HFFc6 (cell line): ENCODE results near the gene ADH1C. TPM values are rescaled to one million over a fixed set of nuclear protein-coding genes. Genes with fewer than 3 reads are reported as not detected.

ENCODE experiments used
- DNase-seq: peaks from one replicate; pipeline ENCODE4 v3.0.0-alpha.2; 2018
- H3K27ac Mint-ChIP-seq: 2 replicates; pipeline ENCODE4 v1.8.0; 2020; ENCODE audit warnings: mild to moderate bottlenecking, mixed read lengths
- H3K27me3 Mint-ChIP-seq: 2 replicates; pipeline ENCODE4 v1.8.0; 2021; ENCODE audit warnings: mild to moderate bottlenecking, moderate library complexity, mixed read lengths; ENCODE audit not compliant: insufficient read depth
- H3K36me3 Mint-ChIP-seq: 2 replicates; pipeline ENCODE4 v1.8.0; 2021; ENCODE audit warnings: low read depth, mixed read lengths
- H3K4me1 Mint-ChIP-seq: 2 replicates; pipeline ENCODE4 v1.8.0; 2020; ENCODE audit warnings: low read depth, mixed read lengths
- H3K4me3 Mint-ChIP-seq: 2 replicates; pipeline ENCODE4 v1.8.0; 2020; ENCODE audit warnings: mild to moderate bottlenecking, moderate library complexity, mixed read lengths
- H3K9me3 Mint-ChIP-seq: 2 replicates; pipeline ENCODE4 v1.8.0; 2020; ENCODE audit warnings: mild to moderate bottlenecking, mixed read lengths
- CTCF ChIP-seq: fragments of 200-600 bp; sonication (generic); IDR thresholded peaks from 2 replicates; pipeline ENCODE4 v1.5.0; 2021; ENCODE audit warnings: antibody characterized with exemption, mild to moderate bottlenecking
- total RNA-seq, 6 experiments: library from RNA; stranded (reverse); fragmentation: NEBNext Ultra II Directional; extraction: Animal tissue kit (Norgen Biotek cat#: 25700); gene quantifications; 2 replicates in 1 of 6; 3 replicates in 5 of 6; pipeline ENCODE4 v1.2.3, GENCODE V29; 2021

The ADH1C gene
- total RNA-seq, 6 experiments from 2014 or later = not detected

GRCh38 chr4:99314211-99314610 is 38.3 kb downstream of the ADH1C start:
- no peak for DNase-seq
- Mint-ChIP-seq H3K27ac (no peak overlapping the region), H3K36me3 (no peaks in the 10 kb centered on the region)

GRCh38 chr4:99310389-99310788 is 42.2 kb downstream of the ADH1C start:
- Mint-ChIP-seq H3K36me3 (no peaks in the 10 kb centered on the region), H3K9me3 (no peaks in the 10 kb centered on the region), H3K27ac (no peak overlapping the region), H3K27me3 (no peaks in the 10 kb centered on the region), H3K4me3 (no peak overlapping the region), H3K4me1 (no peaks in the 10 kb centered on the region)
- no peak for DNase-seq
- no peak for TF ChIP-seq CTCF

More at GRCh38 chr4:99314211-99314610, 38.3 kb downstream of the ADH1C start:
- no peak overlapping the region for H3K4me3 Mint-ChIP-seq
- no peaks in the 10 kb centered on the region for H3K4me1 Mint-ChIP-seq
- H3K27me3 Mint-ChIP-seq = no peaks in the 10 kb centered on the region
- TF ChIP-seq CTCF = no peak
- H3K9me3 Mint-ChIP-seq = no peaks in the 10 kb centered on the region

- no peak for TF ChIP-seq CTCF
Observed at GRCh38 chr4:99305638-99306400, 46.7 kb downstream of the ADH1C start.

GRCh38 chr4:99301376-99302164 is 51.0 kb downstream of the ADH1C start:
- Mint-ChIP-seq H3K36me3 (no peaks in the 10 kb centered on the region), H3K9me3 (no peaks in the 10 kb centered on the region; the same call in 1 of the 2 replicates), H3K27me3 (no peaks in the 10 kb centered on the region), H3K27ac (no peak overlapping the region), H3K4me1 (peaks cover 9% of the 10 kb centered on the region), H3K4me3 (no peak overlapping the region)
- no peak for TF ChIP-seq CTCF
- no peak for DNase-seq

More at GRCh38 chr4:99305638-99306400, 46.7 kb downstream of the ADH1C start:
- Mint-ChIP-seq H3K4me3 (no peak overlapping the region), H3K9me3 (no peaks in the 10 kb centered on the region; the same call in 1 of the 2 replicates), H3K4me1 (peaks cover 4% of the 10 kb centered on the region), H3K27me3 (no peaks in the 10 kb centered on the region), H3K36me3 (no peaks in the 10 kb centered on the region), H3K27ac (no peak overlapping the region)
- DNase-seq = no peak

- DNase-seq = peak; percentile 59
- Mint-ChIP-seq H3K9me3 (no peaks in the 10 kb centered on the region; the same call in 1 of the 2 replicates), H3K27ac (no peak overlapping the region), H3K27me3 (no peaks in the 10 kb centered on the region), H3K4me3 (no peak overlapping the region), H3K4me1 (peaks cover 9% of the 10 kb centered on the region), H3K36me3 (no peaks in the 10 kb centered on the region)
- TF ChIP-seq CTCF = no peak
Observed at GRCh38 chr4:99300934-99301333, 51.6 kb downstream of the ADH1C start.
